HG02678 (cell line): ENCODE results near the gene PAEP.
"Not testable (repeated sequence)": the region's sequence is repeated elsewhere in the genome, so short reads cannot be mapped to it uniquely, and the experiment has no call there.

Experiments
- ATAC-seq: cut with Tn5 transposase; IDR thresholded peaks from one replicate; pipeline ENCODE4 v1.9.1; 2021; ENCODE audit warnings: mild to moderate bottlenecking, moderate library complexity; ENCODE audit not compliant: unreplicated experiment

PAEP gene

DNA sequence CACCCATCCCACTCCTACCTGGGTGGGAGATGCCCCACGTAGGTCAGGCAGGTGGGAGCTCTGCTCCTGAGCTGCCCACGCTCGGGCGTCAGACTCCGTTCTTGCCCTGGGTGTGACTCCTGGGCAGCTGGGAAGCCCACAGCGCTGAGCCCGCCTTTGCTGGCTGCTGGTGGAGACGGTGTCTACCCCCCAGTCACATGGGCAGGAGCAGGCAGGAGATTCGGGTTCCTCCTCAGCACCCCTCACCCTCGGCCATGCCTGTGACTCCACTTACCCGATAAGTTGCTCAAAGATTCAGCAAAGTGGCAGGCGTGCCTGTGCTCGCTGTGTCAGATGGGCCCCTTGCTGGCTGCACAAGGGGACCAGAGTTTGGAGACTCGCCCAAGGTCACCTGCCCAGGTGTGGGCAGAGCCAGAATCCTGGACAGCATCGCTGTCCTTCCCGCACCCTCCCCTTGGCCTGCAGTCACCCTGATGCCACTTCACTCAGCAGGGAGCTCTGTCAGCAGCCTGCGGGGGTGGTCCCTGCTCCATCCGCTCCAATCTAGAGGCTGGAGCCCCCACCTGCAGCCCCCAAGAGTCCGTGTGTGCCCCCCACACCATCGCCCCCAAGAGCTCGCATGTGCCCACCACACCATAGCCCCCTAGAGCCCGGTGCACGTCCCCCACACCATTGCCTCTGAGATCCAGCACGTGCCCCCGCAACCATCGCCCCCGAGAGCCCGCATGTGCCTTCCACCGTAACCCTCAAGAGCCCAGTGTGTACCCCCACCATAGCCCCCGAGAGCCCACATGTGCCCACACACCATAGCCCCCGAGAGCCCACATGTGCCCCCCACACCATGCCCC, 36.1 kb upstream of the PAEP start:
- no peak for ATAC-seq

DNA sequence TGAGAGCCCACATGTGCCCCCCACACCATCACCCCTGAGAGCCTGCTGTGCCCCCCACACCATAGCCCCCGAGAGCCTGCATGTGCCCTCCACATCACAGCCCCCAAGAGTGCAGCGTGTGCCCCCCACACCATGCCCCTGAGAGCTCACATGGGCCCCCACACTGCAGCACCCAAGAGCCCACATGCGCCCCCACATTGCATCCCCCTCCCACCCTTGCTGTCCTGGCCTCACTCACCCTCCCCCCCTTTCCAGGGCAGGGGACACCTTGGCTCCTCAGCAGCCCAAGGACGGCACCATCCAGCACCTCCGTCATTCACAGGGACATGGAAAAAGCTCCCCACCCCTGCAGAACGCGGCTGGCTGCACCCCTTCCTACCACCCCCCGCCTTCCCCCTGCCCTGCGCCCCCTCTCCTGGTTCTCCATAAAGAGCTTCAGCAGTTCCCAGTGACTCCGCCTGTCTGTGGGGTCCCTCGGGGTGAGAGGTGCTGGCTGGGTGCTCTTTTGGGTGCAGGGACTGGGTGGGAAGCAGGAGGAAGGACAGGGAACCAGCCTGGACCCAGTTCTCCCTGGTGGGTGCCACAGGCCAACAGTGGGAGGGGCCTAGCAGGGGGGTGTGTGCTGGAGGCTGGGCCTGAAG, 35.3 kb upstream of the PAEP start:
- no peak for ATAC-seq

DNA sequence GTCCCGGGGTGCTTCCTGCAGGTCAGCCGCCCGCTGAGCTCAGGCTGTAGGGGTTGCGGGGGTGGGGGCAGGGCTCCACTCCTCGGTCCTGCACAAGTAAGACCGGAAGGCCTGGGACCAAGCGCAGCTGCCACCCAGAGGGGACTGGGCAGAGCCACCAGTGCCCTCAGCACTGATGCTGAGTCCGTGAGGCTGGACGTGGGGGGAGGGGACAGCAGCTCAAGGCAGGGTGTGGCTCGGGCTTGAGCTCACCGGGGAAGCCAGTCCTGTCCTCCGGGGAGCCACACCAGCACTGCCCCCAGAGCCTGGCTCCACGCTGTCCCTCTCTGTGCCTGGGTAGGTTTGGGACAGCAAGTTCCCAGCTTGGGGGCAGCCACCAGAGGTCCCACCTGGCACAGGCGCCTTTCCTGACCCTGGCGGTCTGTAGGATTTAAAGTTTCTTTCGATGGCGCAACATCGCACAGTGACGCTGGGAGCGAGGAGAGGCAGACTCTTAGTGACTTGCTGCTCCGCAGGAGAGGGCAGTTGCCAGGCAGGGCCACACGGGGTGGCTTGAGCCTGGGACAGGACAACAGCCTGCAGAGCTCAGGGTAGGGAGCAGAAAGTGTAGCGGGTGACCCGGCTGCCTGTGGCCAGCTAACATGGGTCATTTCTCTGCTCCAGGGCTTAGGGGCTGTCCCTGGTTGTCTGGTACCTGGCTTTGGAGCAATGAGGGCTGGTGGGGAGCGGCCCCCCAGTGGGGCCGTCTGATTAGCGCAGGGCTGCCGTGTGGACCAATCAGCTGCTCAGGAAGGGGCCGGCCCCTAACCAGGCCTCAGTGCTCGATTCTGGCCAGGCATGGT, 34.6 kb upstream of the PAEP start:
- no peak for ATAC-seq

DNA sequence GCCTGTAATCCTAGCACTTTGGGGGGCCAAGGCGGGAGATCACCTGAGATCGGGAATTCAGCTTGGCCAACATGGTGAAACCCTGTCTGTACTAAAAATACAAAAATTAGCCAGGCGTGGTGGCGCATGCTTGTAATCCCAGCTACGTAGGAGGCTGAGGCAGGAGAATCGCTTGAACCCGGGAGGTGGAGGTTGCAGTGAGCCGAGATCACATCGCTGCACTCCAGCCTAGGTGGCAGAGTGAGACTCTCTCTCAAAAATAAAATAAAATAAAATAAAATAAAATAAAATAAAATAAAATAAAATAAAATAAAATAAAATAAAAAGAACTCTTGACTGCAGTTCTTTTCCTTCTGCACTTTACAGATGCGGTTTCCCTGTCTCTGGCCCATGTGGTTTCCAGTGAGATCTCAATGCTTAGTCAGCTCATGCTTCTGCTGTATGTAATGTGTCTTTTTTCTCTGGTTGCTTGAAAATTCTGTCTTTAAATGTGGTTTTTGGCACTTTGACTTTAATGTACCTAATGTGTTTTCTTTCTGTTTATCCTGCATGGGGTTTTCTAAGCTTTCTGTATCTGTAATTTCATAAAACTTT, 32.6 kb upstream of the PAEP start:
- not testable (repeated sequence) for ATAC-seq

DNA sequence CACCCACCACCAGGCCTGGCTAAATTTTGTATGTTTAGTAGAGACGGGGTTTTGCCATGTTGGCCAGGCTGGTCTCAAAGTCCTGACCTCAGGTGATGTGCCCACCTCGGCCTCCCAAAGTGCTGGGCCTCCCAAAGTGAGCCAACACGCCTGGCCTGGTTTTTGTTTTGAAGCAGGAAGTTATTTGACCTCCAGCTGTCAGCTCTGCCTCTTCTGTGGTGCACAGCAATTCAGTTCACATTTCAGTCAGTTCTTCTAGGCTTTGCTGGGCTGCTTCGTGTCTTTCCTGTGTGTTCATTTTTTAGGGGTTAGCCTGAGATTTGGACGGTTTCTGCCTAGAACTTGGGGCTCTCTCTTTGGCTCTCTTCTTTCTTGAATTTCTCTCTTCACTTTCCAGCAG, 31.4 kb upstream of the PAEP start:
- no peak for ATAC-seq

DNA sequence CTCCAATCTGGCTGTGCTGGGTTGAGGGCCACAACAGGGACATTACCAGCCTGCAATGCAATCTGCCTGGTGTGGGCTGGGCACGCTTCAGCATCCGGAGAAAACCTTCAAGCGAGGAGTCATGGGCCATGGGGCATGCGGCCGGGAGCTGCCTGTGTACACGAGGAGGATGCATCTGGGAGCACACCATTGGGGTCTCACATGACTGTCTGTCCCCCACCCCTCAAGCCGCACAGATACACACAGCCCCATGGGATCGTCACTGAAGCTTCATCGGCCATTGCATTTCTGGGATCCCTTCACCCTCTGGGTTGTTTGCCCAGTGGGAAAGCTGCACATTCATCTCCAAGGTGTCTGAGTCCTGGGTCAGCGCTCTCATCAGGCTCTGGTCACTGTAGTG, 30.5 kb upstream of the PAEP start:
- ATAC-seq, result no peak

DNA sequence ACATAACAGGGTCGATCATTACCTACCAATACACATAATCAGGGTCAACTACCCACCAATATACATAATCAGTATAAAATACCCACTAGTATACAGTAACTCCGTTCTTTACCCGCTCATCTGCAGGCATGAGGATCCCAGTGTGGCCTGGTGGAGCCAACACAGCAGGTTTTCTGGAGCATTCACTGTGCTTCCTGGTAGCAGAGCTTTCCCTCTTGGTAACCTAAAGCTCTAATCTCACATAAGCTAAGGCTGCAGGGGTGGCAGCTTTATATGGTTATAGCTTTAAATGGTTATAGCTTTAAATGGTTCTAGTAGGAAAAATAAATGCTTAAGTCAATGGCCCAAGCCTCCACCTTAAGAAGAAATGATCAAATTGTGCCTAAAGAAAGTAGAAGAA, 28.4 kb upstream of the PAEP start:
- ATAC-seq, result no peak

DNA sequence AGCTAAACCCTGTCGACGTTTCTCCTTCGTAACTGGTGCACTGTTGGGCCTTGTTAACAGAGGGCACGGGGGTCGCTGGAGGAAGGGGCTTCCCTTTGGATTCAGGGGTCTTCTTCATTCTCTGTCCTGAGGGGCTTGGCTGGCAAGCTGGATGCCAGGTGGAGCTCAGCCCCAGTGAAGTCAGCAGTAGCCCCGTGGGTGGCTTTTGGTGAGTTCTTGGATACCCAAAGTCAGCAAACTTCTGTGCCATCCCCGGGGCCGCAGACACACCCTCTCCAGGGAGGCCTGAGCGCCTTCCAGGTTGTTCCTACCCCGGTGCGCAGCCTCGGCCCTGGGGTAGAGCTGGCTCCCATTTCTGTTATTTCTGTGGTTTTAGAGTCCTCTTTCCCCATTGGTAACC, 27.9 kb upstream of the PAEP start:
- no peak for ATAC-seq

DNA sequence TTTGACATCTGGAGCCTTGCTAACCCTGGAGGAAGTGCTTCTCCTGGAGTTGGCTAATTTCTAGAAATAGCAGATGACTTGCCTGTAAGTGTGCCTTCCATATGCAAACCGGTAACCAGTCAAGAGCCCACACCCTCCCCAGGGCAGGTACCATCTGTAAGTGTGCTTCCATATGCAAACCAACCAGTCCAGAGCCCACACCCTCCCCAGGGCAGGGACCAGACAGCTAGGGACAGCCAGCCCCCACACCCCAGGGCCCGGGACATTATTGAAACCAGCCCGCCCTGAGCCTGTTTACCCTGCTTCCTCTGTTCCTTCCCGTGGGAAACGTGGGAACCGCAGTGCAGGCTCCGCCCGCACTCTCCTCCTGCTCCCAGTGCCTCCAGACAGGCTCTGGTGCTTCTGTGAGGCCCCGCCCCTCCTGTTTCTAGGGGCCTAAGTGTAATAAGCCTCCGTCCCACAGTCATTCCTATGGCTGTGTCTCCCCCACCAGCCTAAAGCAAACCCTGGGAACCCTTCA, 27.3 kb upstream of the PAEP start:
- not testable (repeated sequence) for ATAC-seq

DNA sequence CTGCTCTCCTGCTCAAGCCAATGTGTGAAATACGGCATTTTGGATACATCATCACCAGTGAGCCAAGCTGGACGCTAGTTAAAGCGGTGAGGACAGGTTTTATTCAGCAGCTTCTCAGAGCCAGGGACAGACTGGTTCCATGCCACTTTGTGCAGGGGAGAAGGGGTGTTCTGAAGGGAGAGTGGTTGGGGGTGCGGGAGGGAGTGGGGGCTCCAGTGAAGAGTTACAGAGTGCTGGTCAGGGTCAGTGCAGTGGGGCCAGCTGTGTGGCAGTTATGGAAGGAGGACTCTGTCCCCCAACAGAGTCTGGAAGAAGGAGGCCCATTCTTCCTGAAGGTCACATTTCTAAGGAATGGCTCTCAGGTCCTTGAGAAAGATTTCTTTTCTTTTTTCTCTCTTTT, 26.7 kb upstream of the PAEP start:
- not testable (repeated sequence) for ATAC-seq

DNA sequence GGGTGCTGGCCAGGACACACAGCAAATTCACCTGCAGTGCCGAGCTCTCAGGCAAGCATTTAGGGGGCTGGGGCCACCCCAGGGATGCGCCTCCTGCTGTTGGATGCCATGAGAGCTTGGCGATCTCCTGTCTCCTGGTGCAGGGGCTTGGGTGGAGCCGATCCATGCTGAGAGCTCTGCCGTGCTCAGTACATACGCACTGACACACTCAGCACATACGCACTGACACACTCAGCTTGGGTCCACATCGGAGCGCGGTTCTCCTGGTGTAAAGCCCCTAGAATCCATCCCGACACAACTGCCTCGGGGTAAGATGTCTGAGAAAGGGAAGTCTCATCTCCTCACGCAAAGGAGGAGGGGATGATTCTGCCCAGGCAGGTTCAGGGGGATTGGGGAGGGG, 25.9 kb upstream of the PAEP start:
- not testable (repeated sequence) for ATAC-seq

DNA sequence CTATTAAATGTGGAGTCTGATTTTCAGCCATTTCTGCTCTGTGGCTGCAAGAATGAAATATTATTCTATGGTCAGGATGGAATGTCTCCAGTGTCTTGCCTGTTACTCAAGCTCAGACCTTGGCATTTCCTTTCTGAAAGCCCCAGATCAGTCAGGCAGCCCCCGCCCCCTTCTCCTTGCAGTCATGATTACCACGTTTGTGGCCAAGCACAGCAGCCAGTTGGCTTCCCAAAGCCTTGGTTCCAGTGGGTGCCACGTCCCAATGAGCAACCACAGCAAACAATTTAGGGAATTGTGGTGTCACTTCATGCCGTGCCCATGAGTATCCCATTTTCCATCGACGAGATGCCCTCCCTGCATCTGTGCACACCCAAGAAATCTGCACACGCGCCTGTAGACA, 25.3 kb upstream of the PAEP start:
- ATAC-seq, result no peak

DNA sequence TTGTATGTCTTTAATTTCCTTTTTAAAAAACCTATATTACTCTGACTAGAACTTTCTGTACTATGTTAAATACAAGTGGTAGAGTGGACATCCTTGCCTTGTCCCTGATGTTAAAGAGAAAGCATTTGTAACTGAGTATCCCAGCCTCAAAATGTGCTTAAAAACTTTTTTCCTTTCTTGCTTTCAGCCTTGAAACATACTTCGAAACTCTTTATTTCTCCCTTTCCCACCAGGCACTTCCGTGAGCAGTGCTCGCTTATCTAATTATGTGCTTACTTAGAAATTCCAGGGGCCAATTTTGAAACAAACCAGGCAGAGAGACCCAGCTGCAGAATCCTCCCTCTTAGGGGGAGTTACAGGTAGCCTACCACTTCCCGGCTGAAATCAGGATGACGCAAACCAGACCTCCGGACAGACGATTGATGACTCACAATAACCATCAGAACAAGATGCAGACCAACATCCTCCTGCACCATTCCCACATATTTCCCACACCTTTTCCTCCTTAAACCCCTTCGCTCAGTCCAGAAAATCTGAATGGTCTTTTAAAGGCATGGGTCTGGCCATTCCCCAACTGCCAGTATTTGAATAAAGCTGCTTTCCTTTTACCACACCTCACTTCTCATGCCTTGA, 18.2 kb upstream of the PAEP start:
- ATAC-seq, result not testable (repeated sequence)

DNA sequence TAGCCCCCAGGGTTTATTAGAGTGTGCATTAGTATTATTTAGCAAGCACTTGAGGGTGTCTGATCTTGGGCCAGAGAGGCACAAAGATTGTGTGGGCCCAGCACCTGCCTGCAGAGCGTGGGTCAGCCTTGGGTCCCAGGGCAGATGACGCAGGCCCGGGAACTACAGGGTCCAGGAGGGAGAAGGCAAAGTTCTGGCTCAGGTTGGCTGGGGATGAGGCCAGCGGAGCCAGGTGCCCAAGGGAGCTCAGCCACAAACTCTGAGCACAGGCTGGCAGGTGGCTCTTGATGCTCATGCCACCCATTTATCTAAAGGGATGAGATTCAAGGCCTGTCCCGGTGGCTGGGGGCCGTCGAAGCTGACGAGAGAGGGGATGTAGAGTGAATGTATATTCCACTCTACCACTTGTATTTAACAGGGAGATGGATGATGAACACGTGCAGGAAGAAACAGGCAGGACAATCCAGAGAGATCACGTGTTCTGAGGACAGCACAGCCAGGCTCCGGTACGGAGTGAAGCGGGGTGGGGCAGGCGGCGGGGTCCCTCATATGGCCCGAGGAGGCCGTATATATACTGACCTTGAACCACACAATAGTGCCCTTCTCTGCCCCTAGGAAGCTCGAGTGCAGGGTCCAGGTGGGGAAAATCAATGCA, 16.4 kb upstream of the PAEP start:
- ATAC-seq, result no peak

DNA sequence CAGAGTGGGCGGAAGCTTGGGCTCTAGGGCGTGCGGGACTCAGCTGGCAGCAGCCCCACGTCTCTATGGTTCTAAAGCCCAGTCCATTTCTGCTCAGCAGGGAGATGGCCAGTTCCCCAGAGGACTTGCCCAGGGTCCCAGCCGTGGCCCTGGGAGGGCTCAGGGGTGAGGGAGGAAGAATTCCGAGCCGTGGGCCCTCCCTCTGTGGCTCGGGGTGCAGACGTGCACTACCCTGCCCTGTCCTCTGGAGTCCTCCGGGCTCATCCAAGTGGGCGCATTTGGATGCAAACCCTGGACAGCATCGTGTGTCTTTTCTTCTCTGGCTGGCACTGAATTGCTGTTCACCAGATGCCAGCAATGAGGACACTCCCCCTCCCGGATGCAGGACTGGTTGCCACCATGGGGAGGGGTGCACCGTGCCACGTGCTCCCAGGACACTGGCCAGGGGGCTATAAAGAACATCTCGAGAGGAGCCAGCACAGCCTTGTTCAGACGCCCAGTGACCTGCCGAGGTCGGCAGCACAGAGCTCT, 15.8 kb upstream of the PAEP start, which contains the start of gene OBP2A:
OBP2A (plus strand) TSS at position 481 of the 531 bp plus-strand sequence. CDS start 55 bp downstream, outside the sequence.
- ATAC-seq, result not testable (repeated sequence)

DNA sequence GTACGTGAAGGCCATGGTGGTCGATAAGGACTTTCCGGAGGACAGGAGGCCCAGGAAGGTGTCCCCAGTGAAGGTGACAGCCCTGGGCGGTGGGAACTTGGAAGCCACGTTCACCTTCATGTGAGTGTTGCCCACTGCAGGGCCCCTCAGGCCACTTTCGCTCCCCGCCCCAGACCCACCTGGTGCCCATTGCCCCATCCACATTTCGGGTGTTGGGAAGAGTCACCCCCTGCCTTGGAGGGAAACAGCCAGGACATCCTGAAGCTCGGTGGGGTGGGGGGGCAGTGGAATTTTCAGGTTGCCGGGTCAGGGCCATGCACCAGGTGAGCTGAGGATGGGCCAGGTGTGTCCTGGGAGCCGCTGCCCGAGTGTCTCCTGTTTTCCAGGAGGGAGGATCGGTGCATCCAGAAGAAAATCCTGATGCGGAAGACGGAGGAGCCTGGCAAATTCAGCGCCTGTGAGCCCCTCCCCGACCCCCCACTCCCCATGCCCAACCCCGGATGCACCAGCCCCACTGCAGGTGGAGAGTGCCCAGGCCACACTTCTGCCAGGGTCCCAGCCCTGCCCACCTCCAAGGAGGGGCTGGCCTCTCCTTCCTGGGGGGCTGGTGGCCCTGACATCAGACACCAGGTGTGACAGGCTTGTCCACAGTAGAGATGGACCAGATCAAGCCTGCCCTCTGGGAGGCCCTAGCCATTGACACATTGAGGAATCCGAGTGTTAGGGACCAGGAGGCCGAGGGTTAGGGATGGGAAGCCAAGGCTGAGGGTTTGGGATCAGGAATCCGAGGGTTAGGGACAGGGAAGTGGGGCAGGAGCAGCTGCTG, 14.6 kb upstream of the PAEP start:
- ATAC-seq, result not testable (repeated sequence)

DNA sequence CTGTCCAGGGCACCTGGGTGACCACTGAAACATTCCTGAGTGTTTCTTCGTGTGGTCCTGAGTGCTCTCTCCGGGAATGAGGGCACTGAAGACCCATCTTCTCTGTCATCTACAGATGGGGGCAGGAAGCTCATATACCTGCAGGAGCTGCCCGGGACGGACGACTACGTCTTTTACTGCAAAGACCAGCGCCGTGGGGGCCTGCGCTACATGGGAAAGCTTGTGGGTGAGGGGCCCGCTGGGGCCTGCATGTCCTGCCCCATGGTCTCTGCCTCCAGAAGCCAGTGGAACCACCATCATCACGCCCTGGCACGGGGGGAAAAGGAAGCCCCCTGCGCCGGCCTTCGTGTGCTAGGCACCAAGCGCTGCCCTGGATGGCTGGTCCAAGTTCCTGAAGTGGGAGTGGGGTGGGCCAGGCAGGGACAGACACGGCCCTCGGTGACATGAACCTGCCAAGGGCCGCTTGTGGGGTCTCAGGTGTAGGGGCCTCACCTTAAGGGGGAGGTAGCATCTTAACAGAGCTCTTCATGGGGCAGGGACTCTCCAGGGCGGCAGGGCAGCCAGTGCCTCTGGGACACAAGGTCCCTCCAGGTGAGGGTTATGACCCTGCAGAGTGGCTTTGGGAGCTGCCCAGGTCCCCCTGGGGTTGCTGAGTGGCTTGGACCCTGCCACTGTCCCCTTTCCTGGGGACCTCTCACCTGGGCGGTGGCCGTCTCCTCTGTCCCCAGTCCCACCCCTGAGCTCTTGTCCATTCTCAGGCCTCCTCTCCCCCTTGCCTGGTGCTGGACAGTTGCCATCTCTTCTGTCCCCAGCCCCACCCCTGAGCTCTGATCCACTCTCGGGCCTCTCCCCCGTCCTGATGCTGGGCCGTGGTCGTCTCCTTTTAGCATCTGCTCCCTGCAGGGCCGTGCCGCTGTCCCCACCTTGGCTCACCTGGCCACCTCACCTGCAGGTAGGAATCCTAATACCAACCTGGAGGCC, 13.5 kb upstream of the PAEP start:
- ATAC-seq, result no peak
